T-cell (primary cell): ENCODE data around the gene PLK5. TPM values are rescaled to one million over a fixed set of nuclear protein-coding genes. Genes with fewer than 3 reads are reported as not detected.
"Not testable (repeated sequence)": the region's sequence is repeated elsewhere in the genome, so short reads cannot be mapped to it uniquely, and the experiment has no call there.

Source experiments
- ATAC-seq, 4 experiments: fragments of 200-7000 bp in 3 of 4; fragments of 150-1000 bp in 1 of 4; cut with Tn5 transposase; replicated peaks in 1 of 4; 1 replicate in 3 of 4; 2 replicates in 1 of 4; pipeline ENCODE4 v1.10.0; 2021; ENCODE audit warnings: moderate library complexity in 3 of 4, mild to moderate bottlenecking in 2 of 4, moderate number of reproducible peaks in 1 of 4
- CTCF ChIA-PET, 2 donors: fragments of 300-600 bp; sonication (Branson Sonifier 250); formaldehyde crosslinking; loops; one replicate each; lab custom pipeline; 2022; ENCODE audit warnings: antibody characterized with exemption in 2 of 2; lab: Charles Lee
- POLR2A ChIA-PET, 2 donors: fragments of 300-600 bp; sonication (Branson Sonifier 250); formaldehyde crosslinking; loops; one replicate each; lab custom pipeline; 2022; ENCODE audit warnings: antibody characterized with exemption in 2 of 2; lab: Charles Lee
- DNase-seq, 35 experiments: peaks; one replicate each; pipeline versions ENCODE4 v3.0.0 to v3.0.0-alpha.2; 2013 to 2023
- H3K27ac ChIP-seq: one replicate; pipeline ENCODE4 v1.5.1; 2013; ENCODE audit warnings: low read length
- H3K27me3 ChIP-seq, 2 experiments: replicated peaks in 1 of 2; 1 replicate in 1 of 2; 2 replicates in 1 of 2; pipeline versions ENCODE4 v1.6.1 to v1.7.0; 2013; ENCODE audit warnings: low read length in 1 of 2, mixed read lengths in 1 of 2; ENCODE audit not compliant: control insufficient read depth in 2 of 2, insufficient read depth in 2 of 2; ENCODE audit errors: extremely low read depth in 1 of 2
- H3K36me3 ChIP-seq, 2 donors: 1 replicate in 1 of 2; 2 replicates in 1 of 2; pipeline versions ENCODE4 v1.6.1 to v1.7.0; 2013; ENCODE audit warnings: low read length in 1 of 2; ENCODE audit not compliant: control insufficient read depth in 2 of 2, insufficient read depth in 1 of 2; ENCODE audit errors: extremely low read depth in 1 of 2
- H3K4me1 ChIP-seq, 2 experiments: 1 replicate in 1 of 2; 2 replicates in 1 of 2; pipeline versions ENCODE4 v1.6.1 to v1.7.0; 2013; ENCODE audit warnings: low read length in 2 of 2, mixed read lengths in 1 of 2; ENCODE audit not compliant: insufficient read depth in 2 of 2, control insufficient read depth in 1 of 2; ENCODE audit errors: extremely low read depth in 1 of 2
- H3K4me3 ChIP-seq, 2 donors: 1 replicate in 1 of 2; 2 replicates in 1 of 2; pipeline versions ENCODE4 v1.5.1 to v1.7.0; 2013; ENCODE audit warnings: mild to moderate bottlenecking in 2 of 2, low read length in 1 of 2, moderate library complexity in 1 of 2; ENCODE audit not compliant: control insufficient read depth in 1 of 2; ENCODE audit errors: extremely low read depth in 1 of 2
- H3K9me3 ChIP-seq: 2 replicates; pipeline ENCODE4 v1.7.0; 2013
- H3K27ac Mint-ChIP-seq, 2 donors: one replicate each; pipeline ENCODE4 v1.8.0; 2020 to 2021; ENCODE audit warnings: mild to moderate bottlenecking in 2 of 2, mixed read lengths in 2 of 2
- H3K27me3 Mint-ChIP-seq, 2 donors: one replicate each; pipeline ENCODE4 v1.8.0; 2021 to 2022; ENCODE audit warnings: mixed read lengths in 2 of 2
- H3K36me3 Mint-ChIP-seq: one replicate; pipeline ENCODE4 v1.8.0; 2021; ENCODE audit warnings: mixed read lengths
- H3K4me1 Mint-ChIP-seq, 3 donors: one replicate each; pipeline ENCODE4 v1.8.0; 2020 to 2022; ENCODE audit warnings: mixed read lengths in 3 of 3, mild to moderate bottlenecking in 1 of 3
- H3K4me3 Mint-ChIP-seq, 3 donors: one replicate each; pipeline ENCODE4 v1.8.0; 2020 to 2022; ENCODE audit warnings: mild to moderate bottlenecking in 3 of 3, mixed read lengths in 3 of 3, moderate library complexity in 3 of 3
- H3K9me3 Mint-ChIP-seq, 3 donors: one replicate each; pipeline ENCODE4 v1.8.0; 2020 to 2022; ENCODE audit warnings: mixed read lengths in 3 of 3
- WGBS: methylation state at CpG from one replicate; pipeline ENCODE4 v1.1.5; 2013; ENCODE audit warnings: missing lambda C conversion rate; ENCODE audit not compliant: insufficient coverage; 5-methylcytosine and 5-hydroxymethylcytosine counted together
- total RNA-seq, 35 experiments: library from RNA in 6 of 35; stranded (reverse) in 6 of 35; fragments of 120-200 nt in 1 of 35; gene quantifications; one replicate each; pipeline versions ENCODE4 v1.2.1 to v1.2.4 and lab custom pipeline; 2013 to 2026

The PLK5 gene
- total RNA-seq, 5 donors from 2014 or later (not counting 1 experiment from before 2014, with no cell fraction given) = not detected

DNA sequence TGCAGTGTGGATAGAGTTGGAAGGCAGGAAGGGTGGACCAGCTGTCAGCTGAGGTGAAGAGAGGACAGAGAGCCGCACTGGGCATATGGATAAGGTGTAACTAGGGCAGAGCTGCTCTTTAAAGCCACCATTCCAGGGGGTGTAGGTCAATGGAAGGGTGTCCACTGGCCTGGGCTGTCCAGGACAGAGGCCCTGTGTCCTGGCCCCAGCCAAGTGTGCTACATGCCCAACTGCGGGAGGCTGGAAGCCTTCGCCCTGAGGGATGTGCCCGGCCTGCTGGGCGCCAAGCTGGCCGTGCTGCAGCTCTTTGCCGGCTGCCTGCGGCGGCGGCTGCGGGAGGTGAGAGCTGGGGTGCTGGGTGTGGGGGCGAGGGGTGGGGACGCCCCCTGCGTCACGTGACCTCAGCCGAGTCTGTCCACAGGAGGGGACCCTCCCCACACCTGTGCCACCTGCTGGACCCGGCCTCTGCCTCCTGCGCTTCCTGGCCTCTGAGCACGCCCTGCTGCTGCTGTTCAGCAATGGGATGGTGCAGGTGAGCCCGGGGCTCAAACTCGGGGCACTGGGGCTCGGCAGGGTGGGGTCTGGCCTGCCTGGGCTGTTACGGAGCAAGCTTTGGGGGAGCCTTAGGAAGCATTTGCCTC lies 9.8 kb downstream of the PLK5 start:
- 81% methylated on average over 10 of the region's 23 CpGs for WGBS
- Histone ChIP-seq H3K4me3 (no peak overlapping the region), H3K36me3 (no peaks in the 10 kb centered on the region), H3K4me1 (no peaks in the 10 kb centered on the region), H3K27ac (no peak overlapping the region), H3K9me3 (no peaks in the 10 kb centered on the region), H3K27me3 (peaks cover 0 to 63% of the 10 kb centered on the region in 2 experiments)
- CTCF ChIA-PET = interaction anchor here in 1 of 2 donors (0.6 to 0.7 kb wide), 2 partner anchors 13 to 134 kb away, joined by 4 to 11 read pairs; no protein-coding TSS in a partner anchor
- no peaks in the 10 kb centered on the region for H3K9me3 Mint-ChIP-seq
- H3K27me3 Mint-ChIP-seq = peaks cover 20 to 29% of the 10 kb centered on the region in 2 donors
- H3K4me3 Mint-ChIP-seq = no peak overlapping the region
- ATAC-seq (no peak), DNase-seq (no peak)
- POLR2A ChIA-PET = no interaction called here
- no peaks in the 10 kb centered on the region for H3K36me3 Mint-ChIP-seq
- H3K27ac Mint-ChIP-seq = no peak overlapping the region
- H3K4me1 Mint-ChIP-seq = no peaks in the 10 kb centered on the region

DNA sequence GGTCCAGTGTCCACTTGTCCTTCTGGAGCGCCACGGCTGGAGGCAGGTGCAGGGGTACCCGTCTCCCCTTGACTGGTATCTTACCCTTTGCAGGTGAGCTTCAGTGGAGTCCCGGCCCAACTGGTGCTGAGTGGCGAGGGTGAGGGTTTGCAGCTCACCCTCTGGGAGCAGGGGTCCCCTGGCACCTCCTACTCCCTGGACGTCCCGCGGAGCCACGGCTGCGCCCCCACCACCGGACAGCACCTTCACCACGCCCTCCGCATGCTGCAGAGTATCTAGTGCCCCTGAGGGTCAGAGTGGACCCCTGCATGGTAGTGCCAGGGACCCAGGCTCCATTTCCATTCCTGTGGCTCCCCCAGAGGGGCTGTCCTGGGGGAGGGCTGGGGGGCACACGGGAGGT lies 11.1 kb downstream of the PLK5 start:
- Histone ChIP-seq H3K27ac (no peak overlapping the region), H3K4me3 (no peak overlapping the region), H3K9me3 (no peaks in the 10 kb centered on the region), H3K36me3 (no peaks in the 10 kb centered on the region), H3K4me1 (no peaks in the 10 kb centered on the region), H3K27me3 (peaks cover 0 to 61% of the 10 kb centered on the region in 2 experiments)
- H3K4me3 Mint-ChIP-seq = no peak overlapping the region
- H3K4me1 Mint-ChIP-seq = no peaks in the 10 kb centered on the region
- no peak overlapping the region for H3K27ac Mint-ChIP-seq
- ATAC-seq (no peak), DNase-seq (no peak)
- H3K36me3 Mint-ChIP-seq = no peaks in the 10 kb centered on the region
- POLR2A ChIA-PET = no interaction called here
- WGBS = 93% methylated on average over 4 of the region's 14 CpGs
- H3K27me3 Mint-ChIP-seq = peaks cover 17 to 25% of the 10 kb centered on the region in 2 donors
- CTCF ChIA-PET = interaction anchor here in 1 of 2 donors (0.7 kb wide), 1 partner anchor 198 kb away, joined by 5 read pairs; no protein-coding TSS in a partner anchor
- no peaks in the 10 kb centered on the region for H3K9me3 Mint-ChIP-seq

- H3K4me3 Mint-ChIP-seq, H3K4me1 ChIP-seq, H3K27ac Mint-ChIP-seq, H3K4me3 ChIP-seq, H3K36me3 Mint-ChIP-seq, H3K4me1 Mint-ChIP-seq, H3K36me3 ChIP-seq, H3K27ac ChIP-seq, H3K9me3 ChIP-seq, POLR2A ChIA-PET, H3K9me3 Mint-ChIP-seq, DNase-seq, ATAC-seq, CTCF ChIA-PET: not testable (repeated sequence)
- peaks cover 0 to 67% of the 10 kb centered on the region in 2 experiments for H3K27me3 ChIP-seq
- WGBS = 85% methylated on average over 5 of the region's 7 CpGs
- H3K27me3 Mint-ChIP-seq = peaks cover 19 to 28% of the 10 kb centered on the region in 2 donors
Observed at GRCh38 chr19:1535699-1536098, 11.8 kb downstream of the PLK5 start.

DNA sequence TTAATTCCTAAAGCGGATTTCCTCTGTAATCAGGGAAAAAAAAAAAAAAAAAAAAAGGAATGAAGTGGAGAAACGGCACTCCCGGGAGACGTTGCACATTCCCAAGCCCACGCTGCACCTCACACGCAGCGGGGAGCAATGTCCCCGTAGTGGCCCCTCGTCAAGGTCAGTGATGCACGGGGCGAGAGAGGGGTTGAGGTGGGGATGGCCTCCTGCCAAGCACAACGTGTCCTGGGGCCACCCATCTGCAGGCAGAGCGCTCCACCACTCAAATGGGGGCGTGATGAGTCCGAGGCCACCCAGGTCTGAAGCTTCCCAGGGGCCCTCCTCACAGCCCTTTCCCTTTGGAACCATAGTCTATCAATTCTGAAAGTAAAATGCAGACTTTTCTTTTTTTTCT lies 15.1 kb downstream of the PLK5 start:
- Histone ChIP-seq H3K4me1 (no peaks in the 10 kb centered on the region), H3K27ac (no peak overlapping the region), H3K4me3 (no peak overlapping the region), H3K27me3 (peaks cover 4 to 66% of the 10 kb centered on the region in 2 experiments), H3K36me3 (no peaks in the 10 kb centered on the region), H3K9me3 (no peaks in the 10 kb centered on the region)
- no peak for DNase-seq
- Mint-ChIP-seq H3K27ac (no peak overlapping the region), H3K9me3 (no peaks in the 10 kb centered on the region), H3K4me1 (no peaks in the 10 kb centered on the region), H3K27me3 (peaks cover 18 to 32% of the 10 kb centered on the region in 2 donors), H3K4me3 (no peak overlapping the region), H3K36me3 (no peaks in the 10 kb centered on the region)
- POLR2A ChIA-PET = no interaction called here
- WGBS = 56% methylated on average over 11 of the region's 15 CpGs
- CTCF ChIA-PET = no interaction called here
- no peak for ATAC-seq

DNA sequence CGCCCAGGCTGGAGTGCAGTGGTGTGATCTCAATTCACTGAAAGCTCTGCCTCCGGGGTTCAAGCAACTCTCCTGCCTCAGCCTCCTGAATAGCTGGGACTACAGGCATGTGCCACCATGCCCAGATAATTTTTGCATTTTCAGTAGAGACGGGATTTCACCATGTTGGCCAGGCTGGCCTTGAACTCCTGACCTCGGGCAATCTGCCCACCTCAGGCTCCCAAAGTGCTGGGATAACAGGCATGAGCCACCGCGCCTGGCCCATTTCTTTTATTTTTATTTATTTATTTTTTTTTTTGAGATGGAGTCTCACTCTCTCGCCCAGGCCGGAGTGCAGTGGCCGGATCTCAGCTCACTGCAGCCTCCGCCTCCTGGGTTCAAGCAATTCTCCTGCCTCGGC lies 15.9 kb downstream of the PLK5 start:
- H3K27ac ChIP-seq, H3K36me3 Mint-ChIP-seq, H3K9me3 ChIP-seq, H3K36me3 ChIP-seq, H3K27ac Mint-ChIP-seq, H3K4me1 Mint-ChIP-seq, H3K4me3 Mint-ChIP-seq, H3K4me1 ChIP-seq, POLR2A ChIA-PET, H3K4me3 ChIP-seq, ATAC-seq, H3K9me3 Mint-ChIP-seq, DNase-seq: not testable (repeated sequence)
- H3K27me3 ChIP-seq = peaks cover 4 to 64% of the 10 kb centered on the region in 2 experiments
- 100% methylated on average over 1 of the region's 11 CpGs for WGBS
- H3K27me3 Mint-ChIP-seq = peaks cover 18 to 34% of the 10 kb centered on the region in 2 donors
- CTCF ChIA-PET = interaction anchor here in 1 of 2 donors (0.7 kb wide), 1 partner anchor 297 kb away, joined by 10 read pairs; no protein-coding TSS in a partner anchor

DNA sequence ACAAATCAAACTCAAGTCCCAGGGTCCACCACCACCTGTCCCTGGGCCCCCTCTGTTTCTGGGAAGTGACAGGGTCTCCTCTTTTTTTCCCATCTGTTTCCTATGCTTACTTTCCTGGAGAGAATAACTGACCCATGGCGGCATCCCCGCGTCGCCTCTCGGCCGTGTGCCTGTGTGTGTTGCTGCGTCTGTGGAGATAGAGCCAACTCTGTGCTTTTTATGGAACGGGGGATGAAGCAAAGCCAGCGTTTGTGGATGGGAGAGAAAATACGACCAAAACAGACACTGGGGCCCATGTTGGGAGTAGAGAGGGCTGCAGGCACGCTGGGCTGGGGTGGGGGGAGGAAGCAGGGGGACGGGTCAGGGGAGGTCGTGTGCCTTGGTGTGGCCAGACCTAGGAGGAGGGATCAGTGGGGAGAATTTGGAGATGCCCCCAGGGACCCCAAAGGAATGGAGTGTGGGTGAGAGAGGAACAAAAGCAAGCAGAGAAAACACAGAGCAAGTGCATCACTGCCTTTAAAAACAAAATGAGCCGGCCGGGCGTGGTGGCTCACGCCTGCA lies 16.6 kb downstream of the PLK5 start:
- H3K27me3 Mint-ChIP-seq = peaks cover 14 to 30% of the 10 kb centered on the region in 2 donors
- H3K27me3 ChIP-seq = peaks cover 4 to 59% of the 10 kb centered on the region in 2 experiments

More for the DNA sequence above, 16.6 kb downstream of the PLK5 start:
- Histone ChIP-seq H3K36me3 (no peaks in the 10 kb centered on the region), H3K4me3 (no peak overlapping the region), H3K4me1 (no peaks in the 10 kb centered on the region), H3K27ac (no peak overlapping the region), H3K9me3 (no peaks in the 10 kb centered on the region)
- no peak overlapping the region for H3K27ac Mint-ChIP-seq
- ATAC-seq = no peak
- H3K36me3 Mint-ChIP-seq = no peaks in the 10 kb centered on the region
- H3K9me3 Mint-ChIP-seq = no peaks in the 10 kb centered on the region
- no peak overlapping the region for H3K4me3 Mint-ChIP-seq
- H3K4me1 Mint-ChIP-seq = no peaks in the 10 kb centered on the region
- 45% methylated on average over 10 of the region's 17 CpGs for WGBS
- ChIA-PET POLR2A (no interaction called here), CTCF (no interaction called here)
- no peak for DNase-seq
